ENCODE data around the gene XCL2. TPM values are rescaled to one million over a fixed set of nuclear protein-coding genes. Genes with fewer than 3 reads are reported as not detected.
A peak's percentile ranks its signal among the peaks of the same experiment; 100 is the strongest.

XCL2 gene
- total and polyA plus RNA-seq, 4 donors: 0.23 to 0.92 (median 0.55) TPM

GRCh38 chr1:168553680-168554553, 10.1 kb upstream of the XCL2 start:
- WGBS: 79% methylated on average over 5 of the region's 5 CpGs
- no peak for TF ChIP-seq EGR1 (IDR thresholded peaks at IDR 0.05; ENCODE audit: low read depth in 2 of 2)
- TF ChIP-seq MAX (IDR thresholded peaks at IDR 0.05): no peak
- TF ChIP-seq FOXA2 (IDR thresholded peaks at IDR 0.05): no peak
- TF ChIP-seq, protein P1, sequence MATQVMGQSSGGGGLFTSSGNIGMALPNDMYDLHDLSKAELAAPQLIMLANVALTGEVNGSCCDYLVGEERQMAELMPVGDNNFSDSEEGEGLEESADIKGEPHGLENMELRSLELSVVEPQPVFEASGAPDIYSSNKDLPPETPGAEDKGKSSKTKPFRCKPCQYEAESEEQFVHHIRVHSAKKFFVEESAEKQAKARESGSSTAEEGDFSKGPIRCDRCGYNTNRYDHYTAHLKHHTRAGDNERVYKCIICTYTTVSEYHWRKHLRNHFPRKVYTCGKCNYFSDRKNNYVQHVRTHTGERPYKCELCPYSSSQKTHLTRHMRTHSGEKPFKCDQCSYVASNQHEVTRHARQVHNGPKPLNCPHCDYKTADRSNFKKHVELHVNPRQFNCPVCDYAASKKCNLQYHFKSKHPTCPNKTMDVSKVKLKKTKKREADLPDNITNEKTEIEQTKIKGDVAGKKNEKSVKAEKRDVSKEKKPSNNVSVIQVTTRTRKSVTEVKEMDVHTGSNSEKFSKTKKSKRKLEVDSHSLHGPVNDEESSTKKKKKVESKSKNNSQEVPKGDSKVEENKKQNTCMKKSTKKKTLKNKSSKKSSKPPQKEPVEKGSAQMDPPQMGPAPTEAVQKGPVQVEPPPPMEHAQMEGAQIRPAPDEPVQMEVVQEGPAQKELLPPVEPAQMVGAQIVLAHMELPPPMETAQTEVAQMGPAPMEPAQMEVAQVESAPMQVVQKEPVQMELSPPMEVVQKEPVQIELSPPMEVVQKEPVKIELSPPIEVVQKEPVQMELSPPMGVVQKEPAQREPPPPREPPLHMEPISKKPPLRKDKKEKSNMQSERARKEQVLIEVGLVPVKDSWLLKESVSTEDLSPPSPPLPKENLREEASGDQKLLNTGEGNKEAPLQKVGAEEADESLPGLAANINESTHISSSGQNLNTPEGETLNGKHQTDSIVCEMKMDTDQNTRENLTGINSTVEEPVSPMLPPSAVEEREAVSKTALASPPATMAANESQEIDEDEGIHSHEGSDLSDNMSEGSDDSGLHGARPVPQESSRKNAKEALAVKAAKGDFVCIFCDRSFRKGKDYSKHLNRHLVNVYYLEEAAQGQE (IDR thresholded peaks at IDR 0.05): no peak
- no peak for TF ChIP-seq SP1 (IDR thresholded peaks at IDR 0.05)
- Histone ChIP-seq H3K36me3 (ENCODE audit: control insufficient read depth in 4 of 4, insufficient read depth in 3 of 4, low read depth in 1 of 4, low read length in 3 of 4) (no peaks in the 10 kb centered on the region), H3K9me3 (ENCODE audit: control insufficient read depth in 4 of 4, low read length in 3 of 4) (no peaks in the 10 kb centered on the region), H3K27ac (ENCODE audit: low read depth in 1 of 2, low read length in 2 of 2) (peak overlapping the region in 1 of 2 donors; percentile 16), H3K4me3 (ENCODE audit: low read depth in 1 of 3, low read length in 3 of 3) (no peak overlapping the region), H3K27me3 (ENCODE audit: control insufficient read depth in 4 of 4, insufficient read depth in 4 of 4, low read length in 3 of 4) (no peaks in the 10 kb centered on the region), H3K4me1 (ENCODE audit: control insufficient read depth in 4 of 4, insufficient read depth in 4 of 4, low read length in 3 of 4) (peaks cover 11 to 34% (median 14%) of the 10 kb centered on the region in 4 donors), H3K9ac (ENCODE audit: low read depth in 1 of 2, low read length in 2 of 2) (no peak overlapping the region)
- DNase-seq (ENCODE audit: low spot score): no peak

GRCh38 chr1:168552961-168553360, 9.2 kb upstream of the XCL2 start:
- TF ChIP-seq ZBTB33 (IDR thresholded peaks at IDR 0.05): no peak
- no peak for TF ChIP-seq SP1 (IDR thresholded peaks at IDR 0.05)
- no peak for TF ChIP-seq EGR1 (IDR thresholded peaks at IDR 0.05; ENCODE audit: low read depth in 2 of 2)
- no peak for TF ChIP-seq MAX (IDR thresholded peaks at IDR 0.05)
- TF ChIP-seq HNF4A (conservative IDR thresholded peaks at IDR 0.05): peak in 1 of 2 donors; percentile 33
- no peak for TF ChIP-seq RAD21 (IDR thresholded peaks at IDR 0.05)
- no peak for TF ChIP-seq YY1 (IDR thresholded peaks at IDR 0.05)
- Histone ChIP-seq H3K27me3 (ENCODE audit: control insufficient read depth in 4 of 4, insufficient read depth in 4 of 4, low read length in 3 of 4) (no peaks in the 10 kb centered on the region), H3K36me3 (ENCODE audit: control insufficient read depth in 4 of 4, insufficient read depth in 3 of 4, low read depth in 1 of 4, low read length in 3 of 4) (no peaks in the 10 kb centered on the region), H3K9me3 (ENCODE audit: control insufficient read depth in 4 of 4, low read length in 3 of 4) (no peaks in the 10 kb centered on the region), H3K27ac (ENCODE audit: low read depth in 1 of 2, low read length in 2 of 2) (peak overlapping the region in 1 of 2 donors; percentile 33), H3K9ac (ENCODE audit: low read depth in 1 of 2, low read length in 2 of 2) (no peak overlapping the region), H3K4me3 (ENCODE audit: low read depth in 1 of 3, low read length in 3 of 3) (no peak overlapping the region), H3K4me1 (ENCODE audit: control insufficient read depth in 4 of 4, insufficient read depth in 4 of 4, low read length in 3 of 4) (peaks cover 11 to 34% (median 14%) of the 10 kb centered on the region in 4 donors)
- no peak for DNase-seq (ENCODE audit: low spot score)
- WGBS: 86% methylated on average over 6 of the region's 6 CpGs

GRCh38 chr1:168551688-168552087, 7.9 kb upstream of the XCL2 start:
- Histone ChIP-seq H3K9ac (ENCODE audit: low read depth in 1 of 2, low read length in 2 of 2) (no peak overlapping the region), H3K4me1 (ENCODE audit: control insufficient read depth in 4 of 4, insufficient read depth in 4 of 4, low read length in 3 of 4) (peaks cover 11 to 34% (median 14%) of the 10 kb centered on the region in 4 donors), H3K27me3 (ENCODE audit: control insufficient read depth in 4 of 4, insufficient read depth in 4 of 4, low read length in 3 of 4) (no peaks in the 10 kb centered on the region), H3K9me3 (ENCODE audit: control insufficient read depth in 4 of 4, low read length in 3 of 4) (no peaks in the 10 kb centered on the region), H3K36me3 (ENCODE audit: control insufficient read depth in 4 of 4, insufficient read depth in 3 of 4, low read depth in 1 of 4, low read length in 3 of 4) (no peaks in the 10 kb centered on the region), H3K27ac (ENCODE audit: low read depth in 1 of 2, low read length in 2 of 2) (peak overlapping the region; percentile 14 to 22), H3K4me3 (ENCODE audit: low read depth in 1 of 3, low read length in 3 of 3) (no peak overlapping the region)
- DNase-seq (ENCODE audit: low spot score): no peak
- 38% methylated on average over 4 of the region's 4 CpGs for WGBS
- TF ChIP-seq ZBTB33 (IDR thresholded peaks at IDR 0.05) (peak; percentile 81), HNF4A (conservative IDR thresholded peaks at IDR 0.05) (peak; percentile 59 to 82), MAX (IDR thresholded peaks at IDR 0.05) (peak; percentile 64), JUND (IDR thresholded peaks at IDR 0.05) (peak; percentile 59 to 84), RXRA (IDR thresholded peaks at IDR 0.05) (peak; percentile 79 to 90), TAF1 (conservative IDR thresholded peaks at IDR 0.05) (no peak), SP1 (IDR thresholded peaks at IDR 0.05) (peak; percentile 78)
- TF ChIP-seq, protein P2, sequence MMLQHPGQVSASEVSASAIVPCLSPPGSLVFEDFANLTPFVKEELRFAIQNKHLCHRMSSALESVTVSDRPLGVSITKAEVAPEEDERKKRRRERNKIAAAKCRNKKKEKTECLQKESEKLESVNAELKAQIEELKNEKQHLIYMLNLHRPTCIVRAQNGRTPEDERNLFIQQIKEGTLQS (IDR thresholded peaks at IDR 0.05): peak; percentile 46
- TF ChIP-seq, protein P3, sequence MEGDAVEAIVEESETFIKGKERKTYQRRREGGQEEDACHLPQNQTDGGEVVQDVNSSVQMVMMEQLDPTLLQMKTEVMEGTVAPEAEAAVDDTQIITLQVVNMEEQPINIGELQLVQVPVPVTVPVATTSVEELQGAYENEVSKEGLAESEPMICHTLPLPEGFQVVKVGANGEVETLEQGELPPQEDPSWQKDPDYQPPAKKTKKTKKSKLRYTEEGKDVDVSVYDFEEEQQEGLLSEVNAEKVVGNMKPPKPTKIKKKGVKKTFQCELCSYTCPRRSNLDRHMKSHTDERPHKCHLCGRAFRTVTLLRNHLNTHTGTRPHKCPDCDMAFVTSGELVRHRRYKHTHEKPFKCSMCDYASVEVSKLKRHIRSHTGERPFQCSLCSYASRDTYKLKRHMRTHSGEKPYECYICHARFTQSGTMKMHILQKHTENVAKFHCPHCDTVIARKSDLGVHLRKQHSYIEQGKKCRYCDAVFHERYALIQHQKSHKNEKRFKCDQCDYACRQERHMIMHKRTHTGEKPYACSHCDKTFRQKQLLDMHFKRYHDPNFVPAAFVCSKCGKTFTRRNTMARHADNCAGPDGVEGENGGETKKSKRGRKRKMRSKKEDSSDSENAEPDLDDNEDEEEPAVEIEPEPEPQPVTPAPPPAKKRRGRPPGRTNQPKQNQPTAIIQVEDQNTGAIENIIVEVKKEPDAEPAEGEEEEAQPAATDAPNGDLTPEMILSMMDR (IDR thresholded peaks at IDR 0.05; ENCODE audit: low read depth, low read length, missing input control): no peak
